Kidney glomerular epithelial cell (primary cell): ENCODE data around the gene MRPS11.
"Not testable (repeated sequence)": the region's sequence is repeated elsewhere in the genome, so short reads cannot be mapped to it uniquely, and the experiment has no call there.

Source experiments
- DNase-seq: peaks from one replicate; lab custom pipeline; 2025; lab: John Stamatoyannopoulos, UW

MRPS11 gene

GRCh38 chr15:88467073-88467934, at the start of gene MRPS11, which contains the start of gene MRPL46:
TSS of gene MRPS11 (plus strand) at chr15:88467708. CDS start at chr15:88467718, 10 bp downstream.
TSS of gene MRPL46 (minus strand) at chr15:88467388. CDS start at chr15:88467377, 11 bp downstream.
- peak; percentile 87 for DNase-seq

- DNase-seq = no peak
Measured at GRCh38 chr15:88419830-88420229, 47.7 kb upstream of the MRPS11 start.

- DNase-seq = no peak
Measured at GRCh38 chr15:88423331-88423730, 44.2 kb upstream of the MRPS11 start.

- no peak for DNase-seq
Measured at GRCh38 chr15:88426304-88426703, 41.2 kb upstream of the MRPS11 start.

- DNase-seq = no peak
Measured at GRCh38 chr15:88428053-88428452, 39.5 kb upstream of the MRPS11 start.

- DNase-seq = no peak
Measured at GRCh38 chr15:88428805-88429605, 38.5 kb upstream of the MRPS11 start.

GRCh38 chr15:88430051-88430450, 37.5 kb upstream of the MRPS11 start:
- no peak for DNase-seq

GRCh38 chr15:88431441-88431840, 36.1 kb upstream of the MRPS11 start:
- no peak for DNase-seq

GRCh38 chr15:88433046-88433685, 34.3 kb upstream of the MRPS11 start:
- DNase-seq = no peak

GRCh38 chr15:88434106-88434505, 33.4 kb upstream of the MRPS11 start:
- not testable (repeated sequence) for DNase-seq

- DNase-seq = no peak
Measured at GRCh38 chr15:88438181-88438580, 29.3 kb upstream of the MRPS11 start.

GRCh38 chr15:88440021-88440420, 27.5 kb upstream of the MRPS11 start:
- peak; percentile 69 for DNase-seq

GRCh38 chr15:88441076-88441730, 26.3 kb upstream of the MRPS11 start:
- DNase-seq = no peak

- DNase-seq = peak; percentile 22
Measured at GRCh38 chr15:88447206-88447605, 20.3 kb upstream of the MRPS11 start.

GRCh38 chr15:88447741-88448140, 19.8 kb upstream of the MRPS11 start:
- no peak for DNase-seq

GRCh38 chr15:88448991-88449461, 18.5 kb upstream of the MRPS11 start:
- no peak for DNase-seq

- DNase-seq = no peak
Measured at GRCh38 chr15:88449581-88449980, 17.9 kb upstream of the MRPS11 start.

GRCh38 chr15:88450125-88450798, 17.2 kb upstream of the MRPS11 start:
- peak; percentile 56 for DNase-seq

- no peak for DNase-seq
Measured at GRCh38 chr15:88453651-88454050, 13.9 kb upstream of the MRPS11 start.

GRCh38 chr15:88454236-88454635, 13.3 kb upstream of the MRPS11 start:
- no peak for DNase-seq
